ENCODE results near the gene SULT1A2.

GRCh38 chr16:28580726-28581315 is 16.0 kb downstream of the SULT1A2 start:
- TF ChIP-seq EZH2phosphoT487 (conservative IDR thresholded peaks at IDR 0.05; ENCODE audit: low read length) (no peak), CTCF (IDR thresholded peaks at IDR 0.05; ENCODE audit: insufficient read depth, low read length, poor library complexity, severe bottlenecking) (no peak)
